OCI-LY1 (cell line): ENCODE measurements around the gene CRABP1.

Experiments used
- H2AFZ ChIP-seq: fragments of 200-600 bp; sonication (generic), shearing (Covaris generic); 2 replicates; pipeline ENCODE4 v1.6.0; 2014; ENCODE audit warnings: antibody characterized with exemption, mild to moderate bottlenecking, low read length
- H3F3A ChIP-seq: fragments of 200-600 bp; sonication (generic), shearing (Covaris generic); 2 replicates; pipeline ENCODE4 v1.6.0; 2014; ENCODE audit warnings: mild to moderate bottlenecking, antibody characterized with exemption, low read length, moderate library complexity; ENCODE audit not compliant: insufficient read depth
- H3K27ac ChIP-seq: fragments of 200-600 bp; sonication (generic); 2 replicates; pipeline ENCODE4 v1.5.1; 2014; ENCODE audit warnings: low read length, mixed run types, mild to moderate bottlenecking, low read depth; ENCODE audit not compliant: poor library complexity, severe bottlenecking
- H3K27me3 ChIP-seq: fragments of 200-600 bp; sonication (generic); 2 replicates; pipeline ENCODE4 v1.6.0; 2014; ENCODE audit warnings: antibody characterized with exemption, mild to moderate bottlenecking, low read length, moderate library complexity; ENCODE audit not compliant: insufficient read depth
- H3K36me3 ChIP-seq: fragments of 200-600 bp; sonication (generic); 2 replicates; pipeline ENCODE4 v1.6.1; 2014; ENCODE audit warnings: mild to moderate bottlenecking, antibody characterized with exemption, low read length, moderate library complexity, mixed read lengths; ENCODE audit not compliant: insufficient read depth
- H3K4me1 ChIP-seq: fragments of 200-600 bp; sonication (generic); 2 replicates; pipeline ENCODE4 v1.5.1; 2014; ENCODE audit warnings: mild to moderate bottlenecking, low read length, moderate library complexity; ENCODE audit not compliant: insufficient read depth, severe bottlenecking
- H3K4me2 ChIP-seq: fragments of 200-600 bp; sonication (generic), shearing (Covaris generic); 2 replicates; pipeline ENCODE4 v1.6.1; 2014; ENCODE audit warnings: low read length
- H3K4me3 ChIP-seq: fragments of 200-600 bp; sonication (generic); 2 replicates; pipeline ENCODE4 v1.5.1; 2014; ENCODE audit warnings: low read length, low read depth, mild to moderate bottlenecking, mixed read lengths; ENCODE audit not compliant: poor library complexity, severe bottlenecking
- H3K79me2 ChIP-seq: fragments of 200-600 bp; shearing (Covaris generic); 2 replicates; pipeline ENCODE4 v1.6.1; 2016; ENCODE audit warnings: mixed run types, low read length, mixed read lengths; ENCODE audit not compliant: insufficient read depth
- H3K9ac ChIP-seq: fragments of 200-600 bp; sonication (generic), shearing (Covaris generic); 2 replicates; pipeline ENCODE4 v1.6.1; 2014; ENCODE audit warnings: mild to moderate bottlenecking, low read length, mixed read lengths
- H3K9me2 ChIP-seq: fragments of 200-600 bp; sonication (generic), shearing (Covaris generic); 2 replicates; pipeline ENCODE4 v1.6.1; 2014; ENCODE audit warnings: low read depth, mild to moderate bottlenecking, low read length, mixed read lengths
- H3K9me3 ChIP-seq: fragments of 200-600 bp; shearing (Covaris generic); 2 replicates; pipeline ENCODE4 v1.6.1; 2014; ENCODE audit warnings: low read length, mixed read lengths
- H4K20me1 ChIP-seq: fragments of 200-600 bp; sonication (generic), shearing (Covaris generic); 2 replicates; pipeline ENCODE4 v1.6.0; 2016; ENCODE audit warnings: mild to moderate bottlenecking, low read length; ENCODE audit not compliant: insufficient read depth
- EZH2 ChIP-seq: fragments of 200-600 bp; sonication (generic), shearing (Covaris generic); IDR thresholded peaks from 2 replicates; pipeline ENCODE4 v1.8.0; 2017; ENCODE audit warnings: borderline replicate concordance, mixed run types, mild to moderate bottlenecking, antibody characterized with exemption, low read length, moderate library complexity, mixed read lengths
- TF ChIP-seq, protein P1 (sequence below): fragments of 200-600 bp; sonication (generic), shearing (Covaris generic); IDR thresholded peaks from 2 replicates; pipeline ENCODE4 v1.5.1; 2017; ENCODE audit warnings: mild to moderate bottlenecking, antibody characterized with exemption, low read length, moderate library complexity, mixed read lengths

The CRABP1 gene

DNA sequence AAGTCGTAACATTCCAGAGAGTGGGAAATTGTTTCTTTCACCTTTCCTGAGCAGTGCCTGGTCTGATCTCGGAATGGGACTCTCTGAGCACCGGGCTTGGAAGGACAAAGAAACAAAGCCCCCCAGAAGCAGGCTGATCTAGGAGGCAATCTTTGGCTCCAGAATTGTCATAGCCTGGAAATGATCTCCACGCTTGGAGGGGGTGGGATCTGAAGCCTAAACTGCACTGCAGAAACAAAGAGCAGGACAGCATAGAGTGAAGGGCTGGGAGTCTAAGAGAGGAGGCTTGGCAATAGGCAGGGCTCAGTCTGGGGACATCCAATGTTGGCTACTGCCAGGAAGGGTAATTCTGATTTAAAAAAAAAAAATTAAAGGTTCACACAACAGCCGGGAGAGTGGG, 1.9 kb downstream of the CRABP1 start:
- Histone ChIP-seq H3K9ac (no peak overlapping the region), H3K9me3 (no peaks in the 10 kb centered on the region), H3K79me2 (no peaks in the 10 kb centered on the region), H2AFZ (no peak overlapping the region), H3F3A (no peaks in the 10 kb centered on the region), H4K20me1 (no peaks in the 10 kb centered on the region), H3K27ac (no peak overlapping the region), H3K9me2 (no peaks in the 10 kb centered on the region), H3K36me3 (no peaks in the 10 kb centered on the region), H3K4me3 (no peak overlapping the region), H3K4me1 (no peaks in the 10 kb centered on the region), H3K4me2 (no peak overlapping the region), H3K27me3 (no peaks in the 10 kb centered on the region)
- TF ChIP-seq, protein P1, sequence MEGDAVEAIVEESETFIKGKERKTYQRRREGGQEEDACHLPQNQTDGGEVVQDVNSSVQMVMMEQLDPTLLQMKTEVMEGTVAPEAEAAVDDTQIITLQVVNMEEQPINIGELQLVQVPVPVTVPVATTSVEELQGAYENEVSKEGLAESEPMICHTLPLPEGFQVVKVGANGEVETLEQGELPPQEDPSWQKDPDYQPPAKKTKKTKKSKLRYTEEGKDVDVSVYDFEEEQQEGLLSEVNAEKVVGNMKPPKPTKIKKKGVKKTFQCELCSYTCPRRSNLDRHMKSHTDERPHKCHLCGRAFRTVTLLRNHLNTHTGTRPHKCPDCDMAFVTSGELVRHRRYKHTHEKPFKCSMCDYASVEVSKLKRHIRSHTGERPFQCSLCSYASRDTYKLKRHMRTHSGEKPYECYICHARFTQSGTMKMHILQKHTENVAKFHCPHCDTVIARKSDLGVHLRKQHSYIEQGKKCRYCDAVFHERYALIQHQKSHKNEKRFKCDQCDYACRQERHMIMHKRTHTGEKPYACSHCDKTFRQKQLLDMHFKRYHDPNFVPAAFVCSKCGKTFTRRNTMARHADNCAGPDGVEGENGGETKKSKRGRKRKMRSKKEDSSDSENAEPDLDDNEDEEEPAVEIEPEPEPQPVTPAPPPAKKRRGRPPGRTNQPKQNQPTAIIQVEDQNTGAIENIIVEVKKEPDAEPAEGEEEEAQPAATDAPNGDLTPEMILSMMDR, result no peak
- TF ChIP-seq EZH2, result no peak

DNA sequence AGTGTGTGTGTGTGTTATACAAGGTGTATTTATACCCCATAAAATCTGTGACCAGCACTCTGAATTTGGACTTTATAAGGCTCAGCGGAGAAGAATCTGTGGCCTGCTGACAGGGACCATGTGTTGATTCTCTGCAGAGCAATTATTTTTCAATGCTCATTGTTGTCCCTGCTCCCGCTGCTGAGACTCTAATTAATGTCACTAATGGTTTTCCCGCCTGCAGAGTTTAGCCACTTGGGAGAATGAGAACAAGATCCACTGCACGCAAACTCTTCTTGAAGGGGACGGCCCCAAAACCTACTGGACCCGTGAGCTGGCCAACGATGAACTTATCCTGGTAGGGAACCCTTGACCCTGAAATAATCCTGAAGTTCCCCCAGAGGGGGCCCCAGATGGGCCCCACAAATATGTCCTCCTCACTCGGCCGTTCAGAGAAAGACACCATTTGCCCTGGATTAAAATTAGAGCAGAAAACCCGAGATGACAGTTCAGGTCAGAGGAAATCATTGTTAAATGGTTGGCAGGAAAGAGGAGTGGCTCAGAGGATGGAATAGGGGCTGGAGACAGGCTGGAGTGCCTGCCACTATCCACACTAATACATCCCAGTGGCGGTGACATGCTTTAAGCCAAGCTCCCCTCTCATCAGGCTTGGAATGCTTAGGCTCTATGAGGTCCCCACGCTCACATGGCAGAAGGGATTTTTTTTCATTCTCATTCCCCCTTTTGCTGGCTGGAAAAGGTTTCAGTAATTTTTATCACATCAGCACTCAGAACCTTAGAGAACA, 3.3 kb downstream of the CRABP1 start:
- Histone ChIP-seq H3K27ac (no peak overlapping the region), H4K20me1 (no peaks in the 10 kb centered on the region), H3F3A (no peaks in the 10 kb centered on the region), H3K36me3 (no peaks in the 10 kb centered on the region), H3K4me1 (no peaks in the 10 kb centered on the region), H3K9me3 (no peaks in the 10 kb centered on the region), H3K4me2 (no peak overlapping the region), H3K79me2 (no peaks in the 10 kb centered on the region), H2AFZ (no peak overlapping the region), H3K4me3 (no peak overlapping the region), H3K9ac (no peak overlapping the region), H3K27me3 (no peaks in the 10 kb centered on the region), H3K9me2 (no peaks in the 10 kb centered on the region)
- no peak for TF ChIP-seq EZH2
- TF ChIP-seq, protein P1, result no peak

DNA sequence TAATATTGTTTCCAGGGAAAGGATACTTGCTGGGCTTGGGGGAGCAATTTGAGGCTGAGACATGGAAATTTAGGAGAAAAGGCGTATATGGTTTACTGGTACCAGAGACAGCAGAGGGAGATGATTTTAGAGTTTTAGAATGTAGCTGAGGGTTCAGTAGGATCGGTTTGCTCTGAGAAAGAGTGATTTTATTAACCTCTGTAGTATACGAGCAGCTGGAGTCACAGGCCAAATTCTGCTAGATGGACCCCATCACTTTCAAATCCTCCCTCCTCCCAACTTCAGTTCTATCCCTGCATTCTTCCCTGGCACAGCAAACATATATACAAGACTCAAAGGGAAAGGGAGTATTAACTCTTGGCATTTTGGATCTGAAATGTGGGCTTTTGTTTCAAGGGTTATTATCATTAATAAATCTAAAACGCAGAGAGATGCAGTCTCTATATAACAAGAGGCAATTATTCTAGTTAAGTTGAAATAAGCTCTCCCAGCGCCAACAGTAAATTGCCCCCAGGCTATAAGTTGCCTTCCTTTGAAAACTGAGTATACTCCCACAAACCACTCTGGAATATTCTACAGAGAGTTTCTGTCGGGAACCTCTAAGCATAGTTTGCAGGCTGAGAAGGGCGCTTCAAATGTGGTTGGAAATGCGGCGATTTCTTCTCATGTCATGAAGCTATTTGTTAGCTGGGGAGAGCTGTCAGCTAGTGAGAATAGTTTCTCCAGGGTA, 5.4 kb downstream of the CRABP1 start:
- H3F3A ChIP-seq, result no peaks in the 10 kb centered on the region
- no peak overlapping the region for H3K4me3 ChIP-seq
- TF ChIP-seq, protein P1, result no peak
- TF ChIP-seq EZH2, result no peak
- H3K36me3 ChIP-seq, result no peaks in the 10 kb centered on the region
- no peaks in the 10 kb centered on the region for H3K9me2 ChIP-seq
- no peaks in the 10 kb centered on the region for H3K79me2 ChIP-seq
- H4K20me1 ChIP-seq, result no peaks in the 10 kb centered on the region
- no peaks in the 10 kb centered on the region for H3K27me3 ChIP-seq
- H3K9me3 ChIP-seq, result no peaks in the 10 kb centered on the region
- no peaks in the 10 kb centered on the region for H3K4me1 ChIP-seq
- H2AFZ ChIP-seq, result no peak overlapping the region
- H3K4me2 ChIP-seq, result no peak overlapping the region
- no peak overlapping the region for H3K9ac ChIP-seq
- H3K27ac ChIP-seq, result no peak overlapping the region
